DOHH2 (cell line): Measurements from ENCODE around the gene PCDHGB3.
"Not testable (repeated sequence)": the region's sequence is repeated elsewhere in the genome, so short reads cannot be mapped to it uniquely, and the experiment has no call there.

Source experiments
- H3F3A ChIP-seq: fragments of 200-600 bp; sonication (generic), shearing (Covaris generic); 2 replicates; pipeline ENCODE4 v1.6.0; 2016; ENCODE audit warnings: antibody characterized with exemption, mild to moderate bottlenecking; ENCODE audit not compliant: control insufficient read depth, insufficient read depth
- H3K27ac ChIP-seq: fragments of 200-600 bp; sonication (generic); 2 replicates; pipeline ENCODE4 v1.5.1; 2014; ENCODE audit warnings: low read depth, mild to moderate bottlenecking, low read length, moderate library complexity
- H3K27me3 ChIP-seq: fragments of 200-600 bp; sonication (generic); 2 replicates; pipeline ENCODE4 v1.6.1; 2014; ENCODE audit warnings: mild to moderate bottlenecking, low read length, mixed read lengths; ENCODE audit not compliant: control insufficient read depth
- H3K36me3 ChIP-seq: fragments of 200-600 bp; sonication (generic); 2 replicates; pipeline ENCODE4 v1.6.1; 2014; ENCODE audit warnings: mild to moderate bottlenecking, low read length, moderate library complexity, mixed read lengths; ENCODE audit not compliant: control insufficient read depth
- H3K4me1 ChIP-seq: fragments of 200-600 bp; sonication (generic); 2 replicates; pipeline ENCODE4 v1.6.1; 2014; ENCODE audit warnings: mild to moderate bottlenecking, low read length, mixed read lengths; ENCODE audit not compliant: control insufficient read depth
- H3K4me2 ChIP-seq: fragments of 200-600 bp; sonication (generic); 2 replicates; pipeline ENCODE4 v1.6.0; 2014; ENCODE audit warnings: mild to moderate bottlenecking, low read length, moderate library complexity
- H3K4me3 ChIP-seq: fragments of 200-600 bp; sonication (generic); 2 replicates; pipeline ENCODE4 v1.5.1; 2014; ENCODE audit warnings: mild to moderate bottlenecking, low read length, mixed read lengths
- H3K79me2 ChIP-seq: fragments of 200-600 bp; sonication (generic); 2 replicates; pipeline ENCODE4 v1.6.1; 2014; ENCODE audit warnings: mild to moderate bottlenecking, low read length, mixed read lengths; ENCODE audit not compliant: control insufficient read depth
- H3K9me2 ChIP-seq: fragments of 200-600 bp; sonication (generic); replicated peaks from 2 replicates; pipeline ENCODE4 v1.6.1; 2014; ENCODE audit warnings: mild to moderate bottlenecking, low read length, mixed read lengths; ENCODE audit not compliant: control insufficient read depth
- H3K9me3 ChIP-seq: fragments of 200-600 bp; sonication (generic); 2 replicates; pipeline ENCODE4 v1.6.1; 2014; ENCODE audit warnings: antibody characterized with exemption, low read length, mixed read lengths; ENCODE audit not compliant: control insufficient read depth, insufficient read depth
- H4K20me1 ChIP-seq: fragments of 200-600 bp; sonication (generic); 2 replicates; pipeline ENCODE4 v1.6.0; 2014; ENCODE audit warnings: low read depth, mild to moderate bottlenecking, antibody characterized with exemption, low read length, moderate library complexity; ENCODE audit not compliant: control insufficient read depth, insufficient read depth
- CTCF ChIP-seq: fragments of 200-600 bp; sonication (generic); IDR thresholded peaks from one replicate; pipeline ENCODE4 v1.5.1; 2014; ENCODE audit warnings: antibody characterized with exemption, mild to moderate bottlenecking, low read depth, low read length; ENCODE audit not compliant: poor library complexity, severe bottlenecking
- EZH2phosphoT487 ChIP-seq: fragments of 200-600 bp; sonication (generic); IDR thresholded peaks from 2 replicates; pipeline ENCODE4 v1.6.1; 2017; ENCODE audit warnings: borderline replicate concordance, mild to moderate bottlenecking, antibody characterized with exemption, low read length, moderate library complexity, mixed read lengths

PCDHGB3 gene

GRCh38 chr5:141373673-141374317 is 3.8 kb downstream of the PCDHGB3 start, which contains the start of gene PCDHGA6:
Gene PCDHGA6, plus strand, starts transcription at chr5:141373891. Its CDS starts 193 bp downstream, at chr5:141374084.
- H3K27ac ChIP-seq, result no peak within 1 kb of the TSS
- H3K79me2 ChIP-seq, result peaks cover 31% of the 10 kb centered on the region
- TF ChIP-seq EZH2phosphoT487, result no peak
- no peak for TF ChIP-seq CTCF
- no peak within 1 kb of the TSS for H3K4me3 ChIP-seq
- peaks cover 16% of the 10 kb centered on the region for H3K4me1 ChIP-seq
- H3K36me3 ChIP-seq, result peaks cover 62% of the 10 kb centered on the region
- no peak within 1 kb of the TSS for H3K4me2 ChIP-seq
- H3K9me2 ChIP-seq, result no peaks in the 10 kb centered on the region
- no peaks in the 10 kb centered on the region for H4K20me1 ChIP-seq
- H3F3A ChIP-seq, result no peaks in the 10 kb centered on the region
- H3K9me3 ChIP-seq, result peaks cover 60% of the 10 kb centered on the region
- H3K27me3 ChIP-seq, result no peaks in the 10 kb centered on the region

GRCh38 chr5:141374627-141375026 is 4.6 kb downstream of the PCDHGB3 start:
- H3K27me3 ChIP-seq, result no peaks in the 10 kb centered on the region
- H3K27ac ChIP-seq, result no peak overlapping the region
- peaks cover 9% of the 10 kb centered on the region for H3K4me1 ChIP-seq
- H3K4me2 ChIP-seq, result no peak overlapping the region
- no peaks in the 10 kb centered on the region for H4K20me1 ChIP-seq
- peaks cover 64% of the 10 kb centered on the region for H3K36me3 ChIP-seq
- H3K4me3 ChIP-seq, result no peak overlapping the region
- no peaks in the 10 kb centered on the region for H3K9me2 ChIP-seq
- peaks cover 60% of the 10 kb centered on the region for H3K9me3 ChIP-seq
- TF ChIP-seq EZH2phosphoT487 (no peak), CTCF (no peak)
- H3K79me2 ChIP-seq, result peaks cover 31% of the 10 kb centered on the region
- H3F3A ChIP-seq, result no peaks in the 10 kb centered on the region

GRCh38 chr5:141375444-141376155 is 5.6 kb downstream of the PCDHGB3 start:
- not testable (repeated sequence) for H3K27ac ChIP-seq, H3F3A ChIP-seq, H3K9me2 ChIP-seq, H3K27me3 ChIP-seq, H3K4me3 ChIP-seq, H3K4me1 ChIP-seq, H4K20me1 ChIP-seq, H3K4me2 ChIP-seq
- Histone ChIP-seq H3K79me2 (peaks cover 25% of the 10 kb centered on the region), H3K9me3 (peaks cover 56% of the 10 kb centered on the region), H3K36me3 (peaks cover 59% of the 10 kb centered on the region)
